HEK293 (cell line): ENCODE results near the gene MYO1G.

Experiments
- CTCF ChIA-PET: fragments of 350-600 bp; formaldehyde crosslinking; extraction: SDS; loops from one replicate; lab custom pipeline; 2021; ENCODE audit warnings: antibody characterized with exemption; lab: Yijun Ruan, JAX
- POLR2A ChIA-PET: fragments of 300-600 bp; formaldehyde crosslinking; extraction: SDS; loops from one replicate; lab custom pipeline; 2020; ENCODE audit warnings: antibody characterized with exemption, inconsistent platforms; lab: Yijun Ruan, JAX
- H3K27ac ChIP-seq: fragments of 200-500 bp; sonication (Bioruptor generic); 2 replicates; pipeline ENCODE4 v1.5.1; 2014; ENCODE audit warnings: low read depth, low read length, control low read depth, inconsistent platforms; ENCODE audit errors: extremely low read depth
- H3K36me3 ChIP-seq, 2 experiments: fragments of 200-500 bp in 1 of 2; sonication (Bioruptor generic) in 1 of 2; 1 replicate in 1 of 2; 2 replicates in 1 of 2; pipeline ENCODE4 v1.5.1; 2014 to 2017; ENCODE audit warnings: inconsistent platforms in 2 of 2, low read length in 2 of 2; ENCODE audit not compliant: control insufficient read depth in 2 of 2, insufficient read depth in 1 of 2
- H3K4me1 ChIP-seq: fragments of 200-500 bp; sonication (Bioruptor generic); 2 replicates; pipeline ENCODE4 v1.5.1; 2014; ENCODE audit warnings: mild to moderate bottlenecking, low read length, inconsistent platforms; ENCODE audit not compliant: control insufficient read depth, insufficient read depth
- H3K4me3 ChIP-seq: 2 replicates; pipeline ENCODE4 v1.5.1; 2011; ENCODE audit warnings: low read depth, mild to moderate bottlenecking, control low read depth, low read length, moderate library complexity
- H3K9me3 ChIP-seq: fragments of 200-500 bp; sonication (Bioruptor generic); 2 replicates; pipeline ENCODE4 v1.5.1; 2014; ENCODE audit warnings: low read depth, low read length, inconsistent platforms; ENCODE audit not compliant: control insufficient read depth, insufficient read depth
- BCL11A ChIP-seq: fragments of 450-650 bp; formaldehyde crosslinking; IDR thresholded peaks from 2 replicates; pipeline ENCODE4 v1.5.1; 2016; ENCODE audit warnings: low read depth, missing biosample characterization, missing genetic modification characterization
- FEZF1 ChIP-seq: fragments of 450-650 bp; formaldehyde crosslinking; IDR thresholded peaks from 2 replicates; pipeline ENCODE4 v1.5.1; 2016; ENCODE audit warnings: missing biosample characterization, missing genetic modification characterization
- GLIS1 ChIP-seq: fragments of 450-650 bp; formaldehyde crosslinking; IDR thresholded peaks from 2 replicates; pipeline ENCODE4 v1.5.1; 2016; ENCODE audit warnings: missing biosample characterization, missing genetic modification characterization
- HOXA7 ChIP-seq: sonication (generic); formaldehyde crosslinking; IDR thresholded peaks from 2 replicates; pipeline ENCODE4 v1.8.1; 2022; ENCODE audit warnings: missing genetic modification reagents, borderline replicate concordance
- KLF9 ChIP-seq: fragments of 450-650 bp; formaldehyde crosslinking; IDR thresholded peaks from 2 replicates; pipeline ENCODE4 v1.5.1; 2016; ENCODE audit warnings: missing biosample characterization, missing genetic modification characterization, low read depth
- OSR2 ChIP-seq: fragments of 450-650 bp; formaldehyde crosslinking; IDR thresholded peaks from 2 replicates; pipeline ENCODE4 v1.5.1; 2016; ENCODE audit warnings: missing biosample characterization, missing genetic modification characterization
- OVOL3 ChIP-seq: fragments of 450-650 bp; formaldehyde crosslinking; IDR thresholded peaks from 2 replicates; pipeline ENCODE4 v1.5.1; 2016; ENCODE audit warnings: missing biosample characterization, missing genetic modification characterization
- PRDM2 ChIP-seq: fragments of 450-650 bp; formaldehyde crosslinking; IDR thresholded peaks from 2 replicates; pipeline ENCODE4 v1.5.1; 2016; ENCODE audit warnings: missing biosample characterization, missing genetic modification characterization, borderline replicate concordance
- RBAK ChIP-seq: fragments of 450-650 bp; formaldehyde crosslinking; IDR thresholded peaks from 2 replicates; pipeline ENCODE4 v1.5.1; 2016; ENCODE audit warnings: missing biosample characterization, missing genetic modification characterization
- SP2 ChIP-seq: fragments of 450-650 bp; formaldehyde crosslinking; IDR thresholded peaks from 2 replicates; pipeline ENCODE4 v1.5.1; 2016; ENCODE audit warnings: missing biosample characterization, missing genetic modification characterization
- ZBTB48 ChIP-seq: fragments of 450-650 bp; formaldehyde crosslinking; IDR thresholded peaks from 2 replicates; pipeline ENCODE4 v1.5.1; 2016; ENCODE audit warnings: missing biosample characterization, missing genetic modification characterization
- ZNF175 ChIP-seq: fragments of 450-650 bp; formaldehyde crosslinking; IDR thresholded peaks from 2 replicates; pipeline ENCODE4 v1.5.1; 2016; ENCODE audit warnings: missing biosample characterization, missing genetic modification characterization
- ZNF184 ChIP-seq: fragments of 450-650 bp; IDR thresholded peaks from 2 replicates; pipeline ENCODE4 v1.5.1; 2018; ENCODE audit warnings: missing biosample characterization, mild to moderate bottlenecking, missing genetic modification characterization
- ZNF24 ChIP-seq: fragments of 450-650 bp; formaldehyde crosslinking; IDR thresholded peaks from 2 replicates; pipeline ENCODE4 v1.5.1; 2016; ENCODE audit warnings: missing biosample characterization, missing genetic modification characterization
- ZNF416 ChIP-seq: fragments of 450-650 bp; formaldehyde crosslinking; IDR thresholded peaks from 2 replicates; pipeline ENCODE4 v1.5.1; 2016; ENCODE audit warnings: missing biosample characterization, missing genetic modification characterization
- ZNF521 ChIP-seq: fragments of 450-650 bp; formaldehyde crosslinking; IDR thresholded peaks from 2 replicates; pipeline ENCODE4 v1.5.1; 2017; ENCODE audit warnings: missing biosample characterization, mild to moderate bottlenecking, missing genetic modification characterization
- ZNF544 ChIP-seq: fragments of 450-650 bp; formaldehyde crosslinking; IDR thresholded peaks from 2 replicates; pipeline ENCODE4 v1.5.0; 2017; ENCODE audit warnings: missing biosample characterization, missing genetic modification characterization
- ZNF658 ChIP-seq: fragments of 450-650 bp; formaldehyde crosslinking; IDR thresholded peaks from 2 replicates; pipeline ENCODE4; 2016; ENCODE audit warnings: missing biosample characterization, missing genetic modification characterization
- ZNF664 ChIP-seq: fragments of 450-650 bp; formaldehyde crosslinking; IDR thresholded peaks from 2 replicates; pipeline ENCODE4 v1.5.1; 2016; ENCODE audit warnings: missing biosample characterization, missing genetic modification characterization
- ZNF670 ChIP-seq: fragments of 450-650 bp; formaldehyde crosslinking; IDR thresholded peaks from 2 replicates; pipeline ENCODE4 v1.5.1; 2016; ENCODE audit warnings: missing biosample characterization, missing genetic modification characterization, low read depth
- ZNF707 ChIP-seq: fragments of 450-650 bp; formaldehyde crosslinking; IDR thresholded peaks from 2 replicates; pipeline ENCODE4 v1.5.1; 2016; ENCODE audit warnings: missing biosample characterization, missing genetic modification characterization
- ZSCAN23 ChIP-seq: fragments of 450-650 bp; formaldehyde crosslinking; IDR thresholded peaks from 2 replicates; pipeline ENCODE4 v1.5.1; 2016; ENCODE audit warnings: missing biosample characterization, missing genetic modification characterization
- ZSCAN30 ChIP-seq: fragments of 450-650 bp; IDR thresholded peaks from 2 replicates; pipeline ENCODE4 v1.5.1; 2018; ENCODE audit warnings: missing biosample characterization, mild to moderate bottlenecking, missing genetic modification characterization, moderate library complexity

Gene MYO1G

GRCh38 chr7:44976746-44977196, 2.0 kb downstream of the MYO1G start (continued):
- TF ChIP-seq PRDM2 (tag by site-specific recombination): no peak
- TF ChIP-seq ZNF670: no peak
- no peak for TF ChIP-seq SP2 (tag by site-specific recombination)
- no peak for TF ChIP-seq ZSCAN30 (tag by site-specific recombination)
- TF ChIP-seq ZNF658: no peak
- no peak for TF ChIP-seq ZNF521 (tag by site-specific recombination)
- TF ChIP-seq ZNF416 (tag by site-specific recombination): no peak
- no peak for TF ChIP-seq FEZF1 (tag by site-specific recombination)
- TF ChIP-seq ZNF544 (tag by site-specific recombination): no peak

- H3K4me1 ChIP-seq: no peaks in the 10 kb centered on the region
Observed at GRCh38 chr7:44976040-44976745, 2.6 kb downstream of the MYO1G start.

GRCh38 chr7:44975331-44976039, 3.3 kb downstream of the MYO1G start:
- H3K36me3 ChIP-seq: peaks cover 0 to 5% of the 10 kb centered on the region in 2 experiments; a peak in 1 of 3 replicates
- no peaks in the 10 kb centered on the region for H3K4me1 ChIP-seq
- H3K27ac ChIP-seq: no peak overlapping the region
- TF ChIP-seq ZNF707 (tag by site-specific recombination): no peak
- TF ChIP-seq ZNF175: no peak
- TF ChIP-seq ZNF24: no peak
- no peak for TF ChIP-seq HOXA7 (CRISPR knock-in tag)
- TF ChIP-seq ZNF664 (tag by site-specific recombination): no peak
- TF ChIP-seq, all 188 proteins: peak for 0
- CTCF ChIA-PET: interaction anchor here (0.5 to 6.6 kb wide), 3 partner anchors 14 to 160 kb away, joined by 3 to 159 read pairs (median 3); no protein-coding TSS in a partner anchor
- no peak overlapping the region for H3K4me3 ChIP-seq
- no peaks in the 10 kb centered on the region for H3K9me3 ChIP-seq
- POLR2A ChIA-PET: interaction anchor here (3.7 kb wide), 1 partner anchor 7 kb away, joined by 37 read pairs; no protein-coding TSS in a partner anchor

More at GRCh38 chr7:44976040-44976745, 2.6 kb downstream of the MYO1G start:
- no peaks in the 10 kb centered on the region for H3K9me3 ChIP-seq
- POLR2A ChIA-PET: interaction anchor here (0.6 kb wide), 1 partner anchor 60 kb away, joined by 5 read pairs; no protein-coding TSS in a partner anchor
- no peak for TF ChIP-seq RBAK (tag by site-specific recombination)
- TF ChIP-seq ZNF24: no peak
- TF ChIP-seq ZNF184 (tag by site-specific recombination): no peak
- no peak for TF ChIP-seq GLIS1
- no peak for TF ChIP-seq KLF9
- no peak for TF ChIP-seq OSR2
- no peak for TF ChIP-seq OVOL3 (tag by site-specific recombination)
- TF ChIP-seq ZBTB48 (tag by site-specific recombination): no peak
- TF ChIP-seq BCL11A (tag by site-specific recombination): no peak
- no peak for TF ChIP-seq ZSCAN23
- TF ChIP-seq, all 188 proteins: peak for 0
- H3K27ac ChIP-seq: no peak overlapping the region
- CTCF ChIA-PET: interaction anchor here (6.6 kb wide), 1 partner anchor 159 kb away, joined by 159 read pairs; no protein-coding TSS in a partner anchor
- peaks cover 0 to 9% of the 10 kb centered on the region in 2 experiments; a peak in 1 of 3 replicates for H3K36me3 ChIP-seq
- H3K4me3 ChIP-seq: no peak overlapping the region
